Peyer's patch (tissue), 4 donors: ENCODE results near the gene FSIP1. TPM values are rescaled to one million over a fixed set of nuclear protein-coding genes. Genes with fewer than 3 reads are reported as not detected.

Experiments
- DNase-seq, 3 donors: peaks; one replicate each; pipeline ENCODE4 v3.0.0-alpha.2; 2017 to 2019
- H3K27ac ChIP-seq, 4 donors: fragments of 200-600 bp; sonication (generic); one replicate each; pipeline ENCODE4 v1.5.1; 2016 to 2019
- H3K27me3 ChIP-seq, 2 donors: fragments of 200-600 bp; sonication (generic); one replicate each; pipeline ENCODE4 v1.5.1; 2019
- H3K36me3 ChIP-seq, 3 donors: fragments of 200-600 bp; sonication (generic); one replicate each; pipeline ENCODE4 v1.5.1; 2016 to 2019
- H3K4me1 ChIP-seq, 4 donors: fragments of 200-600 bp; sonication (generic); one replicate each; pipeline ENCODE4 v1.5.1; 2016 to 2019
- H3K4me3 ChIP-seq, 4 donors: fragments of 200-600 bp; sonication (generic); 1 replicate in 3 of 4; 2 replicates in 1 of 4; pipeline ENCODE4 v1.5.1; 2016 to 2019; ENCODE audit warnings: mild to moderate bottlenecking in 1 of 4
- H3K9me3 ChIP-seq, 4 donors: fragments of 200-600 bp; sonication (generic); one replicate each; pipeline ENCODE4 v1.5.1; 2016 to 2019; ENCODE audit warnings: mild to moderate bottlenecking in 1 of 4
- POLR2A ChIP-seq, 2 donors: fragments of 450-650 bp; IDR thresholded peaks; one replicate each; pipeline ENCODE4 v1.5.1; 2017; ENCODE audit warnings: antibody characterized with exemption in 2 of 2, mild to moderate bottlenecking in 2 of 2, moderate library complexity in 2 of 2
- total RNA-seq, 4 donors: library from RNA; depleted of rRNA; stranded (reverse); fragments of >200 nt; gene quantifications; one replicate each; pipeline ENCODE4 v1.1.0, GENCODE V29; 2016
- TF ChIP-seq, protein P1 (sequence below), 6 experiments: fragments of 450-650 bp in 4 of 6; fragments of 200-600 bp in 2 of 6; sonication (generic) in 1 of 6; IDR thresholded peaks; one replicate each; pipeline ENCODE4 v1.5.1; 2017 to 2019; ENCODE audit warnings: antibody characterized with exemption in 6 of 6, mild to moderate bottlenecking in 3 of 6, moderate library complexity in 1 of 6

Gene FSIP1
- total RNA-seq, 4 donors from 2014 or later = not detected

DNA sequence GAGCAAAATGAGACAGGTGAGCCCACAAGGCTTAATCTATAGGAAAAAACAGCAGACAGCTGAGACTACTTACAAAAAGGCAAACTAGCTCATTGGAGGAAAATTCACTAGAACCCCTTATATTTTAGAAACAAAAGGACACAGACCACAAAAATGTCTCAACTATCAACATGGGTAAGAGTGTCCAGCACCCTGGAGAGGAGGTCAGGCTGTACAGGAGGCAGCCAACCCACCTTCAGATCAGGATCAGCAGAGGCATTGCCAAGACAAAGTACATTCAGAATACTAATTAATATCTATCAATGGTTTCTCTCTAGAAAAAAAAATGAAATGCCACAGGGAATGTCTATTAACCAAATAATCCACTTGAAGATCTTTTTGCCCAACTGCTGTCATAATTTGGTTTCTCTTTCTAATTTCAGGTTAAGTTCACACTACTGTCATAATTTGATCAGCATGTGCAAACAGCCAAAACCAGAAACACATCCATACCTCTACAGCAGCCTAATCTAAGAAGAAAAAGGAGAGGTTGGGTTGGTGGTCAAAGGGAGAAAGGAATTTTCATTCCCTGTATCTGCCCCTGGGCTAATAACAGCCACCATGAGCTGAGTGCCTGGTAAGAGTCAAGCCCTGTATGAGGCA lies 227.8 kb downstream of the FSIP1 start:
- Histone ChIP-seq H3K4me1 (no peaks in the 10 kb centered on the region), H3K4me3 (no peak overlapping the region), H3K36me3 (no peaks in the 10 kb centered on the region), H3K9me3 (no peaks in the 10 kb centered on the region), H3K27me3 (no peaks in the 10 kb centered on the region), H3K27ac (no peak overlapping the region)
- TF ChIP-seq POLR2A (IDR thresholded peaks at IDR 0.05) = no peak
- TF ChIP-seq, protein P1, sequence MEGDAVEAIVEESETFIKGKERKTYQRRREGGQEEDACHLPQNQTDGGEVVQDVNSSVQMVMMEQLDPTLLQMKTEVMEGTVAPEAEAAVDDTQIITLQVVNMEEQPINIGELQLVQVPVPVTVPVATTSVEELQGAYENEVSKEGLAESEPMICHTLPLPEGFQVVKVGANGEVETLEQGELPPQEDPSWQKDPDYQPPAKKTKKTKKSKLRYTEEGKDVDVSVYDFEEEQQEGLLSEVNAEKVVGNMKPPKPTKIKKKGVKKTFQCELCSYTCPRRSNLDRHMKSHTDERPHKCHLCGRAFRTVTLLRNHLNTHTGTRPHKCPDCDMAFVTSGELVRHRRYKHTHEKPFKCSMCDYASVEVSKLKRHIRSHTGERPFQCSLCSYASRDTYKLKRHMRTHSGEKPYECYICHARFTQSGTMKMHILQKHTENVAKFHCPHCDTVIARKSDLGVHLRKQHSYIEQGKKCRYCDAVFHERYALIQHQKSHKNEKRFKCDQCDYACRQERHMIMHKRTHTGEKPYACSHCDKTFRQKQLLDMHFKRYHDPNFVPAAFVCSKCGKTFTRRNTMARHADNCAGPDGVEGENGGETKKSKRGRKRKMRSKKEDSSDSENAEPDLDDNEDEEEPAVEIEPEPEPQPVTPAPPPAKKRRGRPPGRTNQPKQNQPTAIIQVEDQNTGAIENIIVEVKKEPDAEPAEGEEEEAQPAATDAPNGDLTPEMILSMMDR (IDR thresholded peaks at IDR 0.05) = no peak
- DNase-seq = no peak

DNA sequence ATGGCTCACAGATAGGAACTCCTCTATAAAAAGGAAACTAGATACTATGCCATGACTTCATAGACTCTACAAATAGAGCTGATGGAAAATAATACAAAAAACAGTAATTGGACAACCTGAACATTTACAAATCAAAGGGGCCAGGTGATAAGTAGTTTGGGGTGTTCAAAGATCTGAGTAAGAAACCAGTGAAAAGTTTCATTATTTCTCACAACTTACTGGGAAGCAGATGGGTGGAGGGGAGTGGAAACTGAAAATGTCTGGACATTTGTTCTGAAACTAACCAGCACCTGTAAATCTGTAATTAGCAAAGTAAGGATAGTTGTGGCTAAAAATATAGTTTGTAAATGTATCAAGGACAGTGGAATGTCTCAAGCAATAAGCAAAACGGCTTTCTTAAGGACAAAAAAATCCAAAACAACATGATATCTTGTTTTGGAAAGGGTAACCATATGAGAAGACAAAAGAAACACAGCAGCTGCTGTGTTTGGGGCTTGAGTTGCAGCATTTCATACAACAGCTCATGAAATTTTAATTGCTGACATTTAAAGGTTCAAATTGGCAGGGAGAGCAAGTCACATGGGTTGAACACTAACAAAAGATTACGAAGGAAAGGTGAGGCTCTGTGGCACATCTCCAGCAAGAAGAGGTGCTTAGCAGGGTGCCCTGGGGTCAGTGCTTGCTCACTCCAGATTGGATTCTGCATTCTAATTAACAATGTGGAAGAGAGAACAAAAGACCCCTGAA lies 228.5 kb downstream of the FSIP1 start:
- H3K36me3 ChIP-seq = no peaks in the 10 kb centered on the region
- H3K27me3 ChIP-seq = no peaks in the 10 kb centered on the region
- H3K27ac ChIP-seq = no peak overlapping the region
- H3K4me3 ChIP-seq = no peak overlapping the region
- no peak for DNase-seq
- no peaks in the 10 kb centered on the region for H3K4me1 ChIP-seq
- TF ChIP-seq, protein P1 (IDR thresholded peaks at IDR 0.05) = no peak
- TF ChIP-seq POLR2A (IDR thresholded peaks at IDR 0.05) = no peak
- H3K9me3 ChIP-seq = no peaks in the 10 kb centered on the region

DNA sequence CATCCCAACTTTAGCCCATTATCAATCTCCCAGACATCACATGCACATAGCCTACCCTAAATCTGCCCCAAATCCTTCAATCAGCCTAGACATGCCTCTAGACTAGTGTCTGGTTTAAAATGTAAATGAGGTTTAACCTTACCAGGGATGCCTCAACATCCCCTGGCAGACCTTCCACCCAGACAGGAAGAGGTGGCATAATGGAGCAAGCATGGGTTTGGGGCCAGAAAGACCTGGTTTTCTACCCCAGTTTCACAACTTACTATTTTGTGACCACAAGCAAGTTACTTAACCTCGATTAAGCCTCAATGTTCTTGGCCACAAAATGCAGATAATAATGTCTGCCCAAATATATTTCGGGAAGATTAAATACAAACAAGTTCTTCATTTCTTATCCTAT lies 230.1 kb downstream of the FSIP1 start:
- no peak overlapping the region for H3K4me3 ChIP-seq
- TF ChIP-seq, protein P1 (IDR thresholded peaks at IDR 0.05) = no peak
- no peak for TF ChIP-seq POLR2A (IDR thresholded peaks at IDR 0.05)
- no peaks in the 10 kb centered on the region for H3K27me3 ChIP-seq
- H3K36me3 ChIP-seq = no peaks in the 10 kb centered on the region
- H3K9me3 ChIP-seq = no peaks in the 10 kb centered on the region
- DNase-seq = no peak
- no peak overlapping the region for H3K27ac ChIP-seq
- no peaks in the 10 kb centered on the region for H3K4me1 ChIP-seq

DNA sequence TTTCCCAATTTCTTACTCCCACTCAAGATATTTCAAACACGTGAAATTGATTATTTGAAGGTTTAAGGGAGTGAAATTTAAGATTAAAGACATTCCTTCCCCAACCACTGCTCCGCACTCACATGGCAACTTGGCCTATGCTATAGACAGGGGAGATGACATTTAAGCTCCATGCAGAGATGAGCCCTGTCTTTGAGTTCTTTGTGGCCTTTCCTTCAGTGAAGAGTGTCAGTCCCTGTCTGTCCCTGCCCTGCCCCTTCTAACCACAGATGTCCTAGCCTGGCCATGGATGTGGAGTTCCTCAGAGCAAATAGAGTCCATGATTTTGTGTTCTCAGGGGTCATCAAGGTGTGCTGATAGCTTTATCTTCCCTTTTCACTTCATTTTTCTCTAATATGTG lies 231.2 kb downstream of the FSIP1 start:
- Histone ChIP-seq H3K4me3 (no peak overlapping the region), H3K4me1 (no peaks in the 10 kb centered on the region), H3K27me3 (no peaks in the 10 kb centered on the region), H3K27ac (no peak overlapping the region), H3K36me3 (no peaks in the 10 kb centered on the region), H3K9me3 (no peaks in the 10 kb centered on the region)
- no peak for TF ChIP-seq POLR2A (IDR thresholded peaks at IDR 0.05)
- TF ChIP-seq, protein P1 (IDR thresholded peaks at IDR 0.05) = no peak
- no peak for DNase-seq

Other genes starting within 250 kb of the FSIP1 start
- gene THBS1, start 201.8 kb downstream of the FSIP1 start, total RNA-seq = 100 to 1,000 TPM in 3 of 4 donors, 10 to 100 TPM in 1; 68.7 to 784 (median 139) TPM
- gene GPR176, start 137.4 kb upstream of the FSIP1 start, total RNA-seq = 1 to 10 TPM in 3 of 4 donors, under 1 TPM in 1; 0.88 to 4.3 (median 3.1) TPM
- 10 to 100 TPM; 17.6 to 34.7 (median 22.4) TPM for gene EIF2AK4, start 151.3 kb upstream of the FSIP1 start, total RNA-seq